SJSA1 (cell line): Measurements from ENCODE around the gene DPEP3. TPM values are rescaled to one million over a fixed set of nuclear protein-coding genes. Genes with fewer than 3 reads are reported as not detected.
A peak's percentile ranks its signal among the peaks of the same experiment; 100 is the strongest.

ENCODE experiments used
- DNase-seq, 2 experiments: peaks; one replicate each; pipeline ENCODE4 v3.0.0-alpha.2; 2015 to 2020; ENCODE audit warnings: low spot score in 2 of 2, low read depth in 1 of 2
- H3K27ac ChIP-seq: fragments of 250-450 bp; sonication (Bioruptor Pico); 2 replicates; pipeline ENCODE4 v1.5.1; 2020; ENCODE audit warnings: mild to moderate bottlenecking, moderate library complexity
- H3K27me3 ChIP-seq: fragments of 250-450 bp; sonication (Bioruptor Pico); replicated peaks from 2 replicates; pipeline ENCODE4 v1.5.1; 2020; ENCODE audit warnings: mild to moderate bottlenecking, moderate library complexity
- H3K36me3 ChIP-seq: fragments of 250-450 bp; sonication (Bioruptor Pico); 2 replicates; pipeline ENCODE4 v1.5.1; 2020; ENCODE audit warnings: mild to moderate bottlenecking
- H3K4me1 ChIP-seq: fragments of 250-450 bp; sonication (Bioruptor Pico); replicated peaks from 2 replicates; pipeline ENCODE4 v1.6.1; 2021; ENCODE audit warnings: mild to moderate bottlenecking
- H3K4me3 ChIP-seq: fragments of 250-450 bp; sonication (Bioruptor Pico); 2 replicates; pipeline ENCODE4 v1.5.1; 2020; ENCODE audit warnings: mild to moderate bottlenecking
- H3K9me3 ChIP-seq: fragments of 250-450 bp; sonication (Bioruptor Pico); replicated peaks from 2 replicates; pipeline ENCODE4 v1.5.1; 2020; ENCODE audit warnings: mild to moderate bottlenecking
- total RNA-seq: library from RNA; depleted of rRNA; stranded (reverse); fragments of >200 nt; shearing (Covaris generic); gene quantifications from 2 replicates; pipeline ENCODE4 v1.2.3, GENCODE V29; 2014

DPEP3 gene
- total RNA-seq, 1 experiment from 2014 or later = not detected

DNA sequence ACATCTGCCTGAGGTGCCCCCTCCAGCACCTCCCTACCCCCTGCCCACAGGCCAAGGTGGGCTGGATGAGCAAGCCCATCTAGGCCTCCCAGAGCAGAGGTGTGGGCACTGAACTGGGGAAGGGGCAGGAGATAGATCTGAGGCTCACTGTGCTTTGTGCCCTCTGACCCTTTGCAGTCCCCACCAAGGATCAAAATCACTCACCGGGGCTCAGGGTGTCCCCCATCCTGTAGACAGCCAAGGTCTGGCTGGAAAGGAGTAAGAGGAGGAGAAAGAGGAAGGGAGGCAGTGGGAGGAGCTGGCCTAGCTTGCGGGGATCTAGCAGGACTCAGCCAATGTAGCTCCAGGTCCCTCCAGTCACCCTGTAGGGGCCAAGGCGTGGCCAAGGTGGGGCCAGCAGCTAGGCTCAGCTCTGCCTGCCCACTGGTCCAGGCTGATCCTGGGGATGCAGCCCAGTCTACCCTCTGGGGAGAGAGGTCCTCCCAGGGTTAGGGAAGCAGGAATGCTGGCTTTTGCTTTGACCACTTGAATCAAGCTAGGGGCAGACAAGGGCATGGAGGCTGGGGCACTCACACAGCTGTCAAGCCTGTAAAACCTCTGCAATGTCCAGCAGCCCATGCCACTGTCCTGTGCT lies 13.6 kb downstream of the DPEP3 start:
- H3K4me1 ChIP-seq = peaks cover 26% of the 10 kb centered on the region
- DNase-seq = peak in 1 of 2 experiments; percentile 34
- H3K4me3 ChIP-seq = peak overlapping the region; percentile 98
- peaks cover 4% of the 10 kb centered on the region for H3K9me3 ChIP-seq
- H3K27me3 ChIP-seq = no peaks in the 10 kb centered on the region
- no peak overlapping the region for H3K27ac ChIP-seq
- H3K36me3 ChIP-seq = peaks cover 68% of the 10 kb centered on the region

DNA sequence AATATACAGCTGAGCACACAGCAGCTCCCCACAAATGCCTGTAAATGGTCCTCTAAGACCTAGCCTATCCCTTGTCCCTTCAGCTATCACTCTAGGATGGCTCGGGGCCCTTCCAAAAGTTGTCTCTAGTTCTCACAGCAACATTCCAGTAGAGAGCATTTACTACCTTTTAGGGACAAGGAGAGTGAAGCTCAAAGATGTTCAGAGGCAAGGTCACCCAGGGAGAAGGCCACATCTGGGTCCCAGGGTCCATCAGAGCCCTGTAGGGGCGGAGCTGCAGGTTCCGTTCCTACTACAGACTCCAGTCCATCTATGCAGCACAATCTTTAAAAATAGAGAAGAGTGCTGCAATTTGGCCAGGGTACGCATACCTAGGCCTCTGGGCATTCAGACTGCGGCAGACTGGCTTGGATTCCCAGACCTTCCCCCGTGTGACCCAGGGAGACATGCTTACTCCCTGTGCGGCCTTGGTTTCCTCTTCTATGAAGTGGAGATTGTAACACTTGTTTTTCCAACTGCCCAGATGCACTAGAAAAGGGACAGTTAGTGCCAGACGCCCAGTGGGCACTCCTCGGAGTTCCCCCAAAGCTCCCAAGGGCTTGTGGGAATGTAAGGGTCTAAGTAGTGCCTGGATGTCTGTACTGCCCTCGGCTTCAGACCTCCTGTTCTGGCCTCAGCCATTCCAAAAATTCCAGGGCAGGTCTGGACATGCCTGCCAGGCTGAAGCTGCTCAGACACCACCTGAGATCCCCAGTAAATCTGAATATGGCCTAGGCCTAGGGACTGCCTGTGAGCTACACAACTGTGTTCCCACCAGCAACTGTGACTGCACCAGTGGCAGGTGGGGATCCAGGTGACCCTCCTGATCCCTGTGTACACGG lies 14.4 kb downstream of the DPEP3 start:
- no peaks in the 10 kb centered on the region for H3K27me3 ChIP-seq
- H3K4me3 ChIP-seq = peak overlapping the region; percentile 98
- H3K36me3 ChIP-seq = peaks cover 75% of the 10 kb centered on the region
- peaks cover 26% of the 10 kb centered on the region for H3K4me1 ChIP-seq
- peaks cover 4% of the 10 kb centered on the region for H3K9me3 ChIP-seq
- peak overlapping the region; percentile 6; the same call in 1 of the 2 replicates for H3K27ac ChIP-seq
- DNase-seq = no peak

DNA sequence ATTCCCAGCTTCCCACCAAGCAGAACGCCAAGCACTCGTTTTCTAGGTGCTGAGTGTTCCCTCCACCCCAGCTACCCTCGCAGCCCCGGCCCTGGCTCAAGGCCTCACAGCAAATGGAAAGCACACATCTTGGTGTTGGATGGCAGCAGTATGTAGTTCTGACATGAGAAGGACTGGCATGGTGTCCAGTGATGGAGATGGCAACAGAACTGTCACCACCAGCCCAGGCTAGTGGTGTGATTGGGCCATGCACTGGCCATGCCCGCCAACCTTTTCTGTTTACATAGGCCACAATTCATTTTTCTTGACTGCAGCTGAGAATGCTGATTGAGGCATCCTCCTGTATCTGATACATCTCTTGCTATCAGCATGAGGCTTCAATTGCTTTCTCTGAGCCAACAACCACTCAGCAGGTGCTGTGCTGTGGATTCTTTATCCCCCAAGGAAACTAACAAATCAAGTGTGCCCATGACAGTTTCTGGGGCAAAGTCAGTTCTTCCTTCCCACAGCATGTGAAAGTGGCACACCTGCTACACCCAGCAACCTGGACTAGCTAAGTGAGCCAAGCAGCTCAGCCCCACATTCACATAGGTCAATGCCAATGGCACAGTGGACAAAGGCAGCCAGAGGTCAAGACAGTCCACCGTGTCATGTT lies 15.7 kb downstream of the DPEP3 start:
- DNase-seq = no peak
- Histone ChIP-seq H3K9me3 (peaks cover 4% of the 10 kb centered on the region), H3K36me3 (peaks cover 88% of the 10 kb centered on the region), H3K27ac (no peak overlapping the region), H3K4me3 (no peak overlapping the region), H3K27me3 (no peaks in the 10 kb centered on the region), H3K4me1 (peaks cover 38% of the 10 kb centered on the region)

DNA sequence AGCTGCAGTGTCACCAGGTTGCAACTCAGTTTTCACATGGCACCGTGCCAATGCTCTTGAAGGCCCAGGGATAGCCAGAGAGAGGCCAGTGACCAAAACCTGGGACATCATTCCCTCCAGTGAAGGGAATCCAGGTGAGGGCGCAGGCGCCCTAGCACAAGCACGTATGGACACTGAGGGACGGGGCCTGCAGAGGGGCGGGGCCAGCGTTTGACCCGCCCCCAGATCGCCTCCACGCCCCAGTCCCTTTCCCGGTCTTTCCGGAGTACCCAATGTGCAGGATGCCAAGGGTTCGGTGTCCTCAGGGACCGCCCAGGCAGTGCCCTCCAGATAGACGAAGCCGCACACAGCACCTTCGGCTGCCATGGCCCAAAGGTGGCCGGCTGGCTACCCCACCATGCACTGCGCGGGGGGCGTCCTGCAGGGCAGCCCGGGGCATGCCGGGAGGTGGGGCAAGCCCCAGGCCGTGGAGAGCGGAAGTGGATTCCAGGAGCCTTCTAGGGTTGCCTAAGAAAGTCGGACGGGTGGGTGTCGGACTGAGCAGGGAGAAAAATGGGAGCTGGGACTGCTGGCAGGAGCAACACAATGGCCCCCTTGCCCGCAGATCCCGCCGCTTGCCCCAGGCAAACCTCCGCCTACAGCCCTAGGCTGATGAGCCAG lies 16.5 kb downstream of the DPEP3 start:
- Histone ChIP-seq H3K27me3 (no peaks in the 10 kb centered on the region), H3K4me3 (no peak overlapping the region), H3K27ac (no peak overlapping the region), H3K36me3 (peaks cover 95% of the 10 kb centered on the region), H3K4me1 (peaks cover 42% of the 10 kb centered on the region), H3K9me3 (peaks cover 4% of the 10 kb centered on the region)
- no peak for DNase-seq

DNA sequence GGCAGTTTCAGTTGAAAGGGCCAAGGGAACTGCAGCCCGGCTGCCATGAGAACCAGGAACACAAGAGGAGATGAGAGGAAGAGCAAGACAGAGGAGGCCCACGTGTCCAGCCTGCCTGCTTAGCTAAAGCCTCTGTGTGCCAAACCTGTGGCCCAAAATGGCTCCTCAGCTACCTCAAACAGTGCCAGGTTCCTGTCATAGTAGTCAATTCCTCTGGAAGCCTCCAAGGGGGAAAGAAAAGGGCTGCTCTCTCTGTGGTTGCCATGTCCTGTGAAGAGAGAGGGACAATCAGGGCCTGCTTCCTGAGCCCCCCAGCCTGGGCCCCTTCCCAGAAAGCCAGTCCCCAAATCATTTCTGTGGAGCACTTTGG lies 17.0 kb downstream of the DPEP3 start:
- no peak overlapping the region for H3K27ac ChIP-seq
- DNase-seq = no peak
- H3K9me3 ChIP-seq = peaks cover 3% of the 10 kb centered on the region
- peaks cover 42% of the 10 kb centered on the region for H3K4me1 ChIP-seq
- H3K27me3 ChIP-seq = no peaks in the 10 kb centered on the region
- peaks cover 99% of the 10 kb centered on the region for H3K36me3 ChIP-seq
- no peak overlapping the region for H3K4me3 ChIP-seq

DNA sequence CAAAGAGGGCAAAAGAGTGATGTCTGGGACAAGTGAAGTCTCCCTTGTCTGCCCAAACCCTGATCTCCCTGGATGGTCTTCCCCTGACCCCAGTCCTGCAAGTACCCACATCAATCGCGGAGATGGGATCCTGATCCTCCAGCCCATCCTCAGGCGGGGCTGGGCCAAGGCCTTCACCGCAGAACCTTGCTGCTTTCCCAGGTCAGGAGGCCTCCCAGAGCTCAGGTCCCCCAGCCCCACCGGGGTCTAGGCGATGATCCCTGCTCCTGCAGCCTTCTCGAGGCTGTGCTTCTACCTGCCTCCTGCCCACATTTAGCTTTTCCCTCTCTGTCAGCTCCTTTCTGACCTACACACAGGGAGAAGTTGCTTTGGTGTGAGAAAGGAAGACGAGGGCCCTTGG lies 18.2 kb downstream of the DPEP3 start:
- Histone ChIP-seq H3K4me1 (peaks cover 40% of the 10 kb centered on the region), H3K27me3 (no peaks in the 10 kb centered on the region)
- no peak for DNase-seq

DNA sequence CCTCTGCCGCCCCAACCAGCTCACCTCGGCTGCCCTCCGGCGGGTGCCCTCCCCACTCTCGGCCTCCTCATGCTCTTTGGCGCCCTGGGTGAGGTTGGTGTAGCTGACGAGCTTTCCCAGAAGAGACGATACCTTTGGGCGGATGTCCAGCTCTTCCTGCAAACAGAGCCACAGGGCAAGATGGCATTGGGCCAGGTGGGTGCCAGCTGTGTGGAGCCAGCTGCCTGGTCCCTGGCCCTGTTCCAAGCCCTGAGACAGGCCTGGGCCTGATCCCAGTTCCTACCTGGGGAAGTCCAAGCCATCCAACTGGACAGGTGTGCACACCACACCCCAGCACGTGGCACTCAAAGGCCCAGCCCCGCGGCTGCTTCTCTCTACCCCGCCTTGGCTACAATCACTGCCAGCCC lies 18.7 kb downstream of the DPEP3 start:
- H3K27me3 ChIP-seq = no peaks in the 10 kb centered on the region
- H3K4me3 ChIP-seq = no peak overlapping the region
- peaks cover 34% of the 10 kb centered on the region for H3K4me1 ChIP-seq
- no peak for DNase-seq
- peaks cover 97% of the 10 kb centered on the region for H3K36me3 ChIP-seq
- H3K9me3 ChIP-seq = no peaks in the 10 kb centered on the region; the same call in 1 of the 2 replicates
- H3K27ac ChIP-seq = no peak overlapping the region

More for the DNA sequence above, 18.2 kb downstream of the DPEP3 start:
- H3K27ac ChIP-seq = no peak overlapping the region
- no peaks in the 10 kb centered on the region; the same call in 1 of the 2 replicates for H3K9me3 ChIP-seq
- H3K4me3 ChIP-seq = no peak overlapping the region
- peaks cover 99% of the 10 kb centered on the region for H3K36me3 ChIP-seq

DNA sequence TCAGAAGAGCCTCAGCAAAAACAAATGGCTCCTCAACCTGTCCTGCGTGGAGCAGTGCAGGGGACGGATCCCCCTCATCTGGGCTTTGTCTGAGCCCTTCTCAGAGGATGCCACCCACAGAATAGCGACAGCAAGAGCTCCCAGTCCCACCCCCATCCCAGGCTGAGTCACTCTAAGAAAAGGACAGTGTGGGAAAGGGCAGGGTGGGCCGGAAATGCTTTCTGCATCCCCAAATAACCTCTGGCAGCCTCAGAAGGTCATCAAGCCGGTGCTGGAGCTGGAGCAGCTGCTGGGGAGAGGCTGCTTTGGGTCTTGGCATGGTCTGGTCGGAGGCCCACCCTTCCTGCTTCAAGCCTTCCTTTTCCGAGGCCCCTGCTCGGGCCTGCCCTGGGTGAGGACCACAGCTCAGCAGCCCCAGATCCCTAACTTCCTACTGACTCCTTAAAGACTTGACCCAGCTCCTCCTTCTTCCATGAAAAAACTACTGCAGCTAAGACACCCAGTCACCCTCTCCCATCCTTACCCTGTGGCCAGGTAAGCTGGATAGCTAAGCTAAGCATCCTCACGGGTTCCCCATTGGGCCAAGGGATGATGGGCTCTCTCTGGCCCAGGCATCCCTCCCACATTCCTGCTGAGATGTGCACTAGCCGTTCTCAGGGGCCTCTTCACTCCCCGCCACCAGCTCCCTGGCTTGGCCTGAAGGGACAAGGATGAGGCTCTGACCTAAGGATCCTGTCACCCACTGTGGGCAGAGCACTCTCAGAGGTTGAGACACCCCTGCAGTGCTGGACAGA lies 20.6 kb downstream of the DPEP3 start:
- Histone ChIP-seq H3K4me3 (no peak overlapping the region), H3K27me3 (no peaks in the 10 kb centered on the region), H3K4me1 (peaks cover 23% of the 10 kb centered on the region), H3K9me3 (no peaks in the 10 kb centered on the region), H3K36me3 (peaks cover 97% of the 10 kb centered on the region), H3K27ac (peak overlapping the region; percentile 72)
- DNase-seq = peak; percentile 91 to 93

DNA sequence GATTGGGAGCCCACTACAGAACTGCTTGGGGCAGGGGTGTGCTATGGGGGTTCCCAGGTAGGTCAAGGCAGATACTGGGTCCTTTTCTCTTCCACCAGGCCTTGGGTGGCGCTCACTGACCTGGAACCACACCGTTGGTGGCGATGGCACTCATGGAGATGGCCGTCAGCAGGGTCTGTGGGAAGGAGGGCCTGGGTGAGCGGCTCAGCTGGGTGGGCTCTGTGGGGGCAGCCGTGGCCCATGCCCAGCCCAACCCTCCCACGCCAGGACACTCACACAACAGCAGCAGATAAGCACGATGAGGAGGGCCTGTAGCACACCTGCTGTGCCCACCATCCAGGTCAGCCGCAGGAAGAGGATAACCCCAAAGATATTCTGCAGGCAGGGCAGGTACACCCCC lies 22.7 kb downstream of the DPEP3 start:
- H3K36me3 ChIP-seq = peaks cover 97% of the 10 kb centered on the region
- H3K27ac ChIP-seq = no peak overlapping the region
- H3K9me3 ChIP-seq = no peaks in the 10 kb centered on the region
- DNase-seq = no peak
- H3K4me3 ChIP-seq = no peak overlapping the region
- no peaks in the 10 kb centered on the region for H3K27me3 ChIP-seq
- H3K4me1 ChIP-seq = peaks cover 23% of the 10 kb centered on the region

DNA sequence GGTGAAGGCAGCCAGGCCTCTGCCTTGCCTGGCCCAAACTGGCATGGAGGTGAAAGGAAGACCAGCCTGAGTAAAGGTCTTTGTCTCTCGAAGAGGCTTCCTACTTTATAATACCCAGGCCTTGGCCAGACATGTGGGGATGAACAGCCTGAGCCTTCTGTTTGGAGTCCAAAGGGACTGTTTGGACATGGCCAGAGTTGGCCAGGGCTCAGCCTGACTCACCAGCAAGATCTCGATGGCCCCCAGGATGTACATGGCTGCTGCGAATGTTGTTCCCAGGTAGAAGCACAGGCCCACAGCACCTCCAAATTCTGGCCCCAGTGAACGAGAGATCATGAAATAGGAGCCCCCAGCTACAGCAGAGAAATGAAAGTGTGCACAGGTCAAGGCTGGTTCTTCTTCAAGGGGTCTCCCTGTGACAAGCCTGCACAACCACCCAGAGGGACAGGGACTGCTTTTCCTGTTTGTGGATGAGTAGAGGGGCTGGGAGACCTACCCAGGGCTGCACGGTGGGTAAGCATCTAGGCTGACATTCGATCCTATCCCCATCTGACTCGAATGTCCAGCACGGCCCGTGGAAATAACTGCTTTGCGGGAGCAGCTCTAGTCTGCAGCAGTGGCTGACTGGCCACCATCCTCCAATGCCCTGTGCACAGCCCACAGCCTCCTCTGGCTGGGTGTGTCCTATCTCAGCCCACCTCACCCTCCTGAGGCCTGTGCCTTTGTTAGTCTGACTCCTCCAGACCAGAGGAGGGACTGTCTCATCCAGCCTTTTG lies 25.7 kb downstream of the DPEP3 start:
- Histone ChIP-seq H3K36me3 (peaks cover 97% of the 10 kb centered on the region), H3K27ac (no peak overlapping the region), H3K4me1 (peaks cover 11% of the 10 kb centered on the region), H3K4me3 (no peak overlapping the region), H3K27me3 (no peaks in the 10 kb centered on the region), H3K9me3 (no peaks in the 10 kb centered on the region)
- no peak for DNase-seq

DNA sequence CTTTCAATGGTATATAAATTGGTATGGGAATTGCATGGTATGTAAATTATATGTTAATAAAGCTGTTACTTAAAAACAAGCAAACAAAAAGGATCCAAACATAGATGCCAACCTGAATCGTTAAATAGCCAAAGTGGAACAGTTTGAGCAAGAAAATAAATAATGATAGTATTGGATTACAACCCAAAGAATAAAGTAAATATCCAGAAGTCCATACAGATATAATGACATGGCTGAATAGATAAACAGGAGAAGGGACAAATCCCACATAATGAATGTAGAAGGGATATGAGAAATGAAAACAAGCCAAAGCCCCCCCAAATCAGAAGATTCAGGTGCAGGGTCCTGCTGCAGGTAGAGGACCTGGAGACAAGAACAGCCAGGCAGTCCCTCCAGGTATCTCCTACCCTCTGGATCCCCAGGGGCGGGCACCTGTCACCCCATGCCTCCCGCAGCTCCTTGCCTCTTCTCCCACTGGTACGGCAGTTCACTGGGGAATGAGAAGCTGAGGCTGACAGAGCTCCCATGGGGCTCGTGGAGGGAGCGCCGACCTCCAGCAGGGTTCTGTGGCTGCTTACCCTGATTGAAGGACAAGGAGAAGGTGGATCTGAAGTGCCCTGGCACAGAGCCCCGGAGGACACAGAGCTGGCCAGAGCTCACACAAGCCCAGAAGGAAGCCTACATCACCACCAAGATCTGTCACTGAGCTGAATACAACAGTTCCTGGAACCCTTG lies 26.5 kb downstream of the DPEP3 start:
- no peaks in the 10 kb centered on the region for H3K27me3 ChIP-seq
- H3K36me3 ChIP-seq = peaks cover 99% of the 10 kb centered on the region
- no peak for DNase-seq
- H3K4me1 ChIP-seq = peaks cover 3% of the 10 kb centered on the region
- no peaks in the 10 kb centered on the region for H3K9me3 ChIP-seq
- H3K27ac ChIP-seq = no peak overlapping the region
- H3K4me3 ChIP-seq = no peak overlapping the region

DNA sequence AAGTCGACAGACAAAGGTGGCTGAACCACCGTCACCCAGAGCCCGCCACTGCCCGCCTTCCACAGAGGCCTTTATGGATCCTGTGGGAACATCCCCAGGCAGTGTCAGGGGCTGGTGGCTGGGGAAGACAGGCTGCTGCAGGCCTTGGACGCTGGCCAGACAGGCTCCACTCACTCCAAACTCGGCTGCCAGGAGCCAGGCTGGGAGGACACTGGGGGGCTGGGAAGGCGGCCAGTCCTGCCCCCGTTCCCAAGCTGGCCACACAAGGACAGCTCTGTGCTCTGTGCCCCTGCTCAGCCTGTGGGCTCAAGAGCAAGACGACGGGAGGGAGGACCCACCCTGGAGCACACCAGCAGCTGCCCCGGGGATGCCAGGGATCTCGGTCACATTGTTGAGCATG lies 28.8 kb downstream of the DPEP3 start:
- Histone ChIP-seq H3K27ac (no peak overlapping the region), H3K4me1 (no peaks in the 10 kb centered on the region), H3K9me3 (no peaks in the 10 kb centered on the region), H3K4me3 (no peak overlapping the region), H3K27me3 (no peaks in the 10 kb centered on the region), H3K36me3 (peaks cover 100% of the 10 kb centered on the region)
- no peak for DNase-seq
